GM12878 (cell line): Measurements from ENCODE around the gene ECM1. TPM values are rescaled to one million over a fixed set of nuclear protein-coding genes. Genes with fewer than 3 reads are reported as not detected.
A peak's percentile ranks its signal among the peaks of the same experiment; 100 is the strongest.

Experiments
- ATAC-seq: fragments of 200-7000 bp; cut with Tn5 transposase; 3 replicates; pipeline ENCODE4 v1.9.1; 2020; ENCODE audit warnings: mild to moderate bottlenecking, moderate library complexity
- BruUV-seq: library from RNA; stranded (reverse); fragments of 400-500 nt; replicated peaks from 2 replicates; lab custom pipeline; 2021; lab: Mats Ljungman, UMichigan
- CTCF ChIA-PET: fragments of 300-600 bp; sonication (Branson Sonifier 250); formaldehyde crosslinking; extraction: SDS; loops from one replicate; lab custom pipeline; 2021; ENCODE audit warnings: inconsistent platforms; lab: Yijun Ruan, JAX
- POLR2A ChIA-PET: fragments of 350-600 bp; formaldehyde crosslinking; extraction: SDS; loops from one replicate; lab custom pipeline; 2021; ENCODE audit warnings: inconsistent platforms; lab: Charles Lee
- RAD21 ChIA-PET: fragments of 300-600 bp; sonication (Branson Sonifier 250); formaldehyde crosslinking; loops from one replicate; lab custom pipeline; 2023; ENCODE audit warnings: antibody characterized with exemption; ENCODE audit not compliant: unreplicated experiment; lab: Charles Lee
- SMC1A ChIA-PET: fragments of 300-600 bp; sonication (Branson Sonifier 250); formaldehyde crosslinking; loops from one replicate; lab custom pipeline; 2023; ENCODE audit not compliant: unreplicated experiment, uncharacterized antibody; lab: Charles Lee
- DNase-seq: peaks from one replicate; pipeline ENCODE4 v3.0.0-alpha.2; 2011; ENCODE audit warnings: low read depth, low spot score
- FAIRE-seq: peaks from 3 replicates; lab custom pipeline; 2011; peaks lifted over from hg19 to GRCh38; lab: Jason Lieb, UNC
- H2AFZ ChIP-seq: 2 replicates; pipeline ENCODE4 v1.6.0; 2011; ENCODE audit warnings: low read depth, low read length, control low read depth; ENCODE audit not compliant: control insufficient read depth
- H3K27ac ChIP-seq: 2 replicates; pipeline ENCODE4 v1.5.1; 2011; ENCODE audit warnings: control low read depth; ENCODE audit not compliant: control insufficient read depth, insufficient read depth
- H3K27me3 ChIP-seq, 2 experiments: replicated peaks in 1 of 2; 2 replicates each; pipeline versions ENCODE4 v1.6.0 to v1.6.1; 2011; ENCODE audit warnings: low read length in 1 of 2; ENCODE audit not compliant: control insufficient read depth in 2 of 2, insufficient read depth in 2 of 2
- H3K36me3 ChIP-seq, 2 experiments: 2 replicates each; pipeline ENCODE4 v1.5.1; 2011; ENCODE audit warnings: low read length in 1 of 2; ENCODE audit not compliant: control insufficient read depth in 2 of 2, insufficient read depth in 2 of 2
- H3K4me1 ChIP-seq: 2 replicates; pipeline ENCODE4 v1.6.1; 2011; ENCODE audit warnings: mild to moderate bottlenecking, low read length, moderate library complexity, mixed read lengths; ENCODE audit not compliant: control insufficient read depth, insufficient read depth
- H3K4me2 ChIP-seq: 2 replicates; pipeline ENCODE4 v1.6.0; 2011; ENCODE audit warnings: control low read depth; ENCODE audit not compliant: control insufficient read depth, insufficient read depth
- H3K4me3 ChIP-seq: fragments of 200-600 bp; sonication (generic); 2 replicates; pipeline ENCODE4 v1.5.1; 2016
- H3K79me2 ChIP-seq: 2 replicates; pipeline ENCODE4 v1.6.0; 2011; ENCODE audit warnings: low read length; ENCODE audit not compliant: control insufficient read depth, insufficient read depth
- H3K9ac ChIP-seq: 2 replicates; pipeline ENCODE4 v1.8.0; 2011; ENCODE audit warnings: low read length, control low read depth, mixed read lengths; ENCODE audit not compliant: control insufficient read depth, insufficient read depth
- H3K9me3 ChIP-seq: replicated peaks from 3 replicates; pipeline ENCODE4 v1.5.1; 2011; ENCODE audit warnings: mild to moderate bottlenecking, low read length; ENCODE audit not compliant: control insufficient read depth, insufficient read depth
- H4K20me1 ChIP-seq: 2 replicates; pipeline ENCODE4 v1.6.0; 2011; ENCODE audit not compliant: control insufficient read depth, insufficient read depth
- DPF2 ChIP-seq: fragments of 450-650 bp; IDR thresholded peaks from 2 replicates; pipeline ENCODE4 v1.6.1; 2017; ENCODE audit warnings: mild to moderate bottlenecking
- TARDBP ChIP-seq: IDR thresholded peaks from 2 replicates; pipeline ENCODE4 v1.6.1; 2016; ENCODE audit warnings: borderline replicate concordance
- WRNIP1 ChIP-seq: IDR thresholded peaks from 2 replicates; pipeline ENCODE4 v1.6.1; 2011; ENCODE audit warnings: low read depth, low read length, improper control_type of control experiment, borderline replicate concordance
- WGBS: methylation state at CpG from one replicate; pipeline ENCODE4 v1.1.6; 2016; ENCODE audit warnings: low lambda C conversion rate; ENCODE audit not compliant: insufficient replicate concordance, insufficient coverage; ENCODE audit errors: missing lambda C conversion rate; 5-methylcytosine and 5-hydroxymethylcytosine counted together
- in situ Hi-C: fragments of 300-500 bp; cut with MboI; formaldehyde crosslinking; loops from 9 replicates; pipeline ENCODE4 v1.14.3; 2018; ENCODE audit warnings: mixed read lengths
- intact Hi-C: fragments of 100-400 bp; cut with micrococcal nuclease; formaldehyde crosslinking; loops from one replicate; pipeline ENCODE4 v1.14.2; 2022; ENCODE audit not compliant: unreplicated experiment
- polyA plus RNA-seq, 11 experiments: library from polyadenylated mRNA; depleted of rRNA in 4 of 11; unstranded in 6 of 11; stranded (reverse) in 5 of 11; fragments of >200 nt; fragmentation: Nextera tagmentation in 4 of 11; fragmentation: Illumina TruSeq in 1 of 11; extraction: Ambion mirVana in 4 of 11; extraction: Trizol in 1 of 11; gene quantifications; 1 replicate in 1 of 11; 2 replicates in 10 of 11; pipeline versions ENCODE4 v1.2.1 to v1.2.3, GENCODE V29; 2011 to 2016; ENCODE audit warnings: inconsistent platforms in 2 of 11, missing spikeins in 2 of 11, low read depth in 1 of 11
- total RNA-seq, 4 experiments: library from RNA; depleted of rRNA in 3 of 4; stranded (reverse); fragments of >200 nt in 3 of 4; fragmentation: Illumina TruSeq in 1 of 4; extraction: Trizol in 1 of 4; gene quantifications; 2 replicates each; pipeline versions ENCODE4 v1.2.1 to v1.2.3, GENCODE V29; 2013 to 2021
- TF ChIP-seq, protein P1 (sequence below): IDR thresholded peaks from 2 replicates; pipeline ENCODE4 v1.6.1; 2012; ENCODE audit warnings: low read depth, low read length, improper control_type of control experiment
- TF ChIP-seq, protein P2 (sequence below): fragments of 450-650 bp; IDR thresholded peaks from 2 replicates; pipeline ENCODE4 v1.6.1; 2017; ENCODE audit warnings: low read depth, mild to moderate bottlenecking, moderate library complexity

ECM1 gene
- total and polyA plus RNA-seq, 10 of the 15 experiments (the other 5 are each of a cell fraction or from before 2014, with no cell fraction given): 0.06 to 1.3 (median 0.60) TPM

DNA sequence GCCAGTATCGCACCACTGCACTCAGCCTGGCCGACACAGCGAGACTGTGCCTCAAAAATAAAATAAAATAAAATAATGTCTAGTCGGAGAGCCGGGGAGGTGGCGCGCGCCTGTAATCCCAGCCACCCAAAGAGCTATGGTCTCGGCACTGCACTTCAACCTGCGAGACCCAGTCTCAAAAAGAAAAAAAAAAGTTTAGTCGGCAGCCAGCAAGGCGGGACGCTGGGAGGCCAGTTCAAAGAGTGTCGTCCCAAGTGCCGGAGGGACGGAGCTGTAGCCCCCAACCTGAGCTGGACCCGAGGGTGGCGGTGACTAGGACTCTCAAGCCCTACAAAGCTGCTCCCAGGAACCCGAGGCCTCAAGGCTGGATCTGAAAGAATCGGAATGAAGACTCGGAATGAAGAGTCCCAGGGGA is 7.0 kb downstream of the ECM1 start:
- no peak for FAIRE-seq
- in situ Hi-C loops: no loop called here
- CTCF ChIA-PET: interaction anchor here (1.5 to 2.6 kb wide), 6 partner anchors 9 to 52 kb away, joined by 4 to 11 read pairs (median 8); no protein-coding TSS in a partner anchor

More for the DNA sequence above, 7.0 kb downstream of the ECM1 start:
- ChIA-PET SMC1A (interaction anchor here (1.0 to 4.1 kb wide), 5 partner anchors 11 to 115 kb away, joined by 3 to 26 read pairs (median 3); partner anchors contain the start of genes ENSA and TARS2), POLR2A (interaction anchor here (1.3 to 1.6 kb wide), 4 partner anchors 23 to 183 kb away, joined by 3 to 4 read pairs (median 3); partner anchors contain the start of gene GOLPH3L), RAD21 (interaction anchor here (1.0 to 1.8 kb wide), 6 partner anchors 15 to 64 kb away, joined by 3 to 8 read pairs (median 4); partner anchors contain the start of genes MCL1 and TARS2)
- no TSS peak for BruUV-seq
- Histone ChIP-seq H3K9ac (peak overlapping the region; percentile 67), H4K20me1 (no peaks in the 10 kb centered on the region), H3K9me3 (no peaks in the 10 kb centered on the region), H2AFZ (peak overlapping the region; percentile 95), H3K27ac (peak overlapping the region; percentile 50; the same call in 1 of the 2 replicates), H3K4me1 (peaks cover 19% of the 10 kb centered on the region), H3K36me3 (no peaks in the 10 kb centered on the region; a peak in 1 of 4 replicates), H3K4me3 (peak overlapping the region; percentile 74; the same call in 1 of the 2 replicates), H3K79me2 (no peaks in the 10 kb centered on the region), H3K27me3 (no peaks in the 10 kb centered on the region), H3K4me2 (peak overlapping the region; percentile 98)
- no peak for DNase-seq
- TF ChIP-seq WRNIP1 (no peak), TARDBP (no peak), DPF2 (no peak)
- TF ChIP-seq, protein P1, sequence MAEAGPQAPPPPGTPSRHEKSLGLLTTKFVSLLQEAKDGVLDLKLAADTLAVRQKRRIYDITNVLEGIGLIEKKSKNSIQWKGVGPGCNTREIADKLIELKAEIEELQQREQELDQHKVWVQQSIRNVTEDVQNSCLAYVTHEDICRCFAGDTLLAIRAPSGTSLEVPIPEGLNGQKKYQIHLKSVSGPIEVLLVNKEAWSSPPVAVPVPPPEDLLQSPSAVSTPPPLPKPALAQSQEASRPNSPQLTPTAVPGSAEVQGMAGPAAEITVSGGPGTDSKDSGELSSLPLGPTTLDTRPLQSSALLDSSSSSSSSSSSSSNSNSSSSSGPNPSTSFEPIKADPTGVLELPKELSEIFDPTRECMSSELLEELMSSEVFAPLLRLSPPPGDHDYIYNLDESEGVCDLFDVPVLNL: no peak
- TF ChIP-seq, protein P2, sequence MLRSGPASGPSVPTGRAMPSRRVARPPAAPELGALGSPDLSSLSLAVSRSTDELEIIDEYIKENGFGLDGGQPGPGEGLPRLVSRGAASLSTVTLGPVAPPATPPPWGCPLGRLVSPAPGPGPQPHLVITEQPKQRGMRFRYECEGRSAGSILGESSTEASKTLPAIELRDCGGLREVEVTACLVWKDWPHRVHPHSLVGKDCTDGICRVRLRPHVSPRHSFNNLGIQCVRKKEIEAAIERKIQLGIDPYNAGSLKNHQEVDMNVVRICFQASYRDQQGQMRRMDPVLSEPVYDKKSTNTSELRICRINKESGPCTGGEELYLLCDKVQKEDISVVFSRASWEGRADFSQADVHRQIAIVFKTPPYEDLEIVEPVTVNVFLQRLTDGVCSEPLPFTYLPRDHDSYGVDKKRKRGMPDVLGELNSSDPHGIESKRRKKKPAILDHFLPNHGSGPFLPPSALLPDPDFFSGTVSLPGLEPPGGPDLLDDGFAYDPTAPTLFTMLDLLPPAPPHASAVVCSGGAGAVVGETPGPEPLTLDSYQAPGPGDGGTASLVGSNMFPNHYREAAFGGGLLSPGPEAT: no peak
- no peak for ATAC-seq
- intact Hi-C loops: loop anchor here (5.0 kb wide), 2 partner anchors 53 to 258 kb away; partner anchors contain the start of gene CA14
- WGBS: 29% methylated on average over 17 of the region's 21 CpGs
